Uterus (tissue), 2 donors: ENCODE data around the gene EHD3.

Experiments
- POLR2A ChIP-seq, 2 donors: fragments of 450-650 bp; IDR thresholded peaks; one replicate each; pipeline ENCODE4 v1.6.1; 2016; ENCODE audit warnings: antibody characterized with exemption in 2 of 2, mild to moderate bottlenecking in 1 of 2, moderate library complexity in 1 of 2
- TF ChIP-seq, protein P1 (sequence below), 4 experiments: fragments of 200-600 bp in 2 of 4; fragments of 450-650 bp in 2 of 4; sonication (generic) in 2 of 4; IDR thresholded peaks; one replicate each; pipeline ENCODE4 v1.5.1; 2016 to 2019; ENCODE audit warnings: antibody characterized with exemption in 4 of 4, mild to moderate bottlenecking in 2 of 4, moderate library complexity in 1 of 4

DNA sequence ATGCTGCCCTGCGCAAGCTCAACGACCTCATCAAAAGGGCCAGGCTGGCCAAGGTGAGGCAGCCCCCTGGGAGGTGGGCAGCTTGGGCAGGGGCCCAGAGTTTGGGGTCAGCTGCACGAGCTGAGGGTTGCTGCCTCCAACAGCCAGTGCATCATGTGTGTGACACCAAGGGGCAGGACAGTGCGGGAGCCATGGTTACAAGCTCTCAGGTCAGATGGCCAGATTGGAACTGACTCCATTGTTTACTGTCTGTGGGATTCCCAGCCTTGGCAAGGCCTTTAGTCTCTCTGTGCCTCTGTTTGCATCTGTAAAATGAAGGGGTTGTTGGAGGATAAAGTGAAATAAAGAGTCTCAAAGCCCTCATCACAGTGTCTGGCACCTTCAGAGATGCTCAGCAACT is 26.9 kb downstream of the EHD3 start:
- TF ChIP-seq POLR2A (IDR thresholded peaks at IDR 0.05) = no peak
- TF ChIP-seq, protein P1, sequence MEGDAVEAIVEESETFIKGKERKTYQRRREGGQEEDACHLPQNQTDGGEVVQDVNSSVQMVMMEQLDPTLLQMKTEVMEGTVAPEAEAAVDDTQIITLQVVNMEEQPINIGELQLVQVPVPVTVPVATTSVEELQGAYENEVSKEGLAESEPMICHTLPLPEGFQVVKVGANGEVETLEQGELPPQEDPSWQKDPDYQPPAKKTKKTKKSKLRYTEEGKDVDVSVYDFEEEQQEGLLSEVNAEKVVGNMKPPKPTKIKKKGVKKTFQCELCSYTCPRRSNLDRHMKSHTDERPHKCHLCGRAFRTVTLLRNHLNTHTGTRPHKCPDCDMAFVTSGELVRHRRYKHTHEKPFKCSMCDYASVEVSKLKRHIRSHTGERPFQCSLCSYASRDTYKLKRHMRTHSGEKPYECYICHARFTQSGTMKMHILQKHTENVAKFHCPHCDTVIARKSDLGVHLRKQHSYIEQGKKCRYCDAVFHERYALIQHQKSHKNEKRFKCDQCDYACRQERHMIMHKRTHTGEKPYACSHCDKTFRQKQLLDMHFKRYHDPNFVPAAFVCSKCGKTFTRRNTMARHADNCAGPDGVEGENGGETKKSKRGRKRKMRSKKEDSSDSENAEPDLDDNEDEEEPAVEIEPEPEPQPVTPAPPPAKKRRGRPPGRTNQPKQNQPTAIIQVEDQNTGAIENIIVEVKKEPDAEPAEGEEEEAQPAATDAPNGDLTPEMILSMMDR (IDR thresholded peaks at IDR 0.05) = no peak
